HG03565 (cell line): ENCODE results near the gene SEC14L5.
"Not testable (repeated sequence)": the region's sequence is repeated elsewhere in the genome, so short reads cannot be mapped to it uniquely, and the experiment has no call there.

Experiments used
- ATAC-seq: cut with Tn5 transposase; IDR thresholded peaks from one replicate; pipeline ENCODE4 v1.9.1; 2021; ENCODE audit warnings: mild to moderate bottlenecking, moderate library complexity; ENCODE audit not compliant: unreplicated experiment

The SEC14L5 gene

GRCh38 chr16:5033256-5034166 lies 75.4 kb downstream of the SEC14L5 start, which contains the start of gene NAGPA:
Gene NAGPA (minus strand): TSS chr16:5033935. CDS start chr16:5033914, 21 bp downstream.
- ATAC-seq: peak; percentile 90

- ATAC-seq: no peak
Measured at GRCh38 chr16:5034167-5034523, 76.0 kb downstream of the SEC14L5 start.

GRCh38 chr16:5035909-5036227 lies 77.7 kb downstream of the SEC14L5 start:
- ATAC-seq: no peak

GRCh38 chr16:5036228-5037156 lies 78.4 kb downstream of the SEC14L5 start:
- ATAC-seq: no peak

GRCh38 chr16:5040451-5040850 lies 82.3 kb downstream of the SEC14L5 start:
- no peak for ATAC-seq

- ATAC-seq: no peak
Measured at GRCh38 chr16:5041600-5042133, 83.5 kb downstream of the SEC14L5 start.

GRCh38 chr16:5042574-5043171 lies 84.5 kb downstream of the SEC14L5 start:
- no peak for ATAC-seq

- no peak for ATAC-seq
Measured at GRCh38 chr16:5044011-5044540, 85.9 kb downstream of the SEC14L5 start.

GRCh38 chr16:5044581-5044980 lies 86.5 kb downstream of the SEC14L5 start:
- not testable (repeated sequence) for ATAC-seq

GRCh38 chr16:5045499-5046115 lies 87.5 kb downstream of the SEC14L5 start:
- no peak for ATAC-seq

- ATAC-seq: no peak
Measured at GRCh38 chr16:5046914-5047313, 88.8 kb downstream of the SEC14L5 start.

GRCh38 chr16:5054876-5055865 lies 97.0 kb downstream of the SEC14L5 start:
- no peak for ATAC-seq

- peak; percentile 40 for ATAC-seq
Measured at GRCh38 chr16:5056352-5056751, 98.2 kb downstream of the SEC14L5 start.

GRCh38 chr16:5058476-5058875 lies 100.3 kb downstream of the SEC14L5 start:
- ATAC-seq: no peak

- no peak for ATAC-seq
Measured at GRCh38 chr16:5059386-5060072, 101.4 kb downstream of the SEC14L5 start.

GRCh38 chr16:5060073-5060641 lies 102.0 kb downstream of the SEC14L5 start:
- ATAC-seq: no peak

- peak; percentile 85 for ATAC-seq
Measured at GRCh38 chr16:5062051-5062450, 103.9 kb downstream of the SEC14L5 start.
